Muscle of leg (tissue), 11 donors: ENCODE measurements around the gene HPS3. TPM values are rescaled to one million over a fixed set of nuclear protein-coding genes. Genes with fewer than 3 reads are reported as not detected.
"Not testable (repeated sequence)": the region's sequence is repeated elsewhere in the genome, so short reads cannot be mapped to it uniquely, and the experiment has no call there.

Experiments used
- DNase-seq: peaks from one replicate; pipeline ENCODE4 v3.0.0; 2013
- H3K27ac ChIP-seq: one replicate; pipeline ENCODE4 v1.5.1; 2013; ENCODE audit warnings: mild to moderate bottlenecking, low read length, control low read depth
- H3K27me3 ChIP-seq: one replicate; pipeline ENCODE4 v1.6.1; 2013; ENCODE audit warnings: low read length; ENCODE audit not compliant: control insufficient read depth, insufficient read depth
- H3K36me3 ChIP-seq: one replicate; pipeline ENCODE4 v1.6.1; 2013; ENCODE audit warnings: low read length; ENCODE audit not compliant: control insufficient read depth, insufficient read depth
- H3K4me1 ChIP-seq: one replicate; pipeline ENCODE4 v1.6.1; 2013; ENCODE audit warnings: low read length; ENCODE audit not compliant: control insufficient read depth, insufficient read depth
- H3K4me3 ChIP-seq: one replicate; pipeline ENCODE4 v1.5.1; 2013; ENCODE audit warnings: low read length, control low read depth
- H3K9me3 ChIP-seq: replicated peaks from 2 replicates; pipeline ENCODE4 v1.6.1; 2013; ENCODE audit warnings: low read depth, low read length; ENCODE audit not compliant: control insufficient read depth
- WGBS: methylation state at CpG from one replicate; pipeline ENCODE4 v1.1.5; 2013; ENCODE audit warnings: missing lambda C conversion rate; ENCODE audit not compliant: insufficient coverage; 5-methylcytosine and 5-hydroxymethylcytosine counted together
- polyA plus RNA-seq, 8 donors: library from polyadenylated mRNA; unstranded; fragments of 120-200 nt; gene quantifications; one replicate each; pipeline versions ENCODE4 v1.2.1 to v1.2.3, GENCODE V29; 2013; ENCODE audit warnings: inconsistent platforms in 1 of 8, low replicate concordance in 1 of 8; ENCODE audit not compliant: insufficient read length in 8 of 8, insufficient read depth in 1 of 8
- total RNA-seq: library from RNA; stranded (reverse); fragments of 120-200 nt; gene quantifications from one replicate; pipeline ENCODE4 v1.2.4, GENCODE V29; 2013

Gene HPS3
- total and polyA plus RNA-seq, 9 donors = 10.7 to 13.6 (median 11.9) TPM

DNA sequence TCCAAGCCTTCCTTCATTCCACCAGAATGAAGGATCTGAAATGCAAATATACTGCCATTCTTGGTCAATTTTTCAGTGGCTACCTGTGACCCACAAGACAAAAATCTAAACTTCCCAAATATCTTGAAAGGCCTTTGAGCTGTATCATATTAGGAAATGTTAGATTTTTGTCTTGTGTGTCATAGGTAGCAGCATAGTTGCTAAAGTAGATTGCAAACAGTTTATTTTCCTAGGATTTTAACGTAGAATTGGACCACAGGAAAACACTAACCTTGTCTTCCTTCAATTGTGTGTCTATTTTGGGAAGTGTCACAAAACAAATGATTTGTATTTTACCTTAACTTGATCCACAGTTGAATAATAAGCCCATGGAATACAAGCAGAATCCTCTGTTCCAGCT lies 49.8 kb downstream of the HPS3 start:
- H3K9me3 ChIP-seq = no peaks in the 10 kb centered on the region
- no CpG with 5 or more reads among the region's 1 CpG for WGBS
- no peaks in the 10 kb centered on the region for H3K4me1 ChIP-seq
- DNase-seq = no peak
- no peak overlapping the region for H3K4me3 ChIP-seq
- no peak overlapping the region for H3K27ac ChIP-seq
- no peaks in the 10 kb centered on the region for H3K27me3 ChIP-seq
- H3K36me3 ChIP-seq = no peaks in the 10 kb centered on the region

DNA sequence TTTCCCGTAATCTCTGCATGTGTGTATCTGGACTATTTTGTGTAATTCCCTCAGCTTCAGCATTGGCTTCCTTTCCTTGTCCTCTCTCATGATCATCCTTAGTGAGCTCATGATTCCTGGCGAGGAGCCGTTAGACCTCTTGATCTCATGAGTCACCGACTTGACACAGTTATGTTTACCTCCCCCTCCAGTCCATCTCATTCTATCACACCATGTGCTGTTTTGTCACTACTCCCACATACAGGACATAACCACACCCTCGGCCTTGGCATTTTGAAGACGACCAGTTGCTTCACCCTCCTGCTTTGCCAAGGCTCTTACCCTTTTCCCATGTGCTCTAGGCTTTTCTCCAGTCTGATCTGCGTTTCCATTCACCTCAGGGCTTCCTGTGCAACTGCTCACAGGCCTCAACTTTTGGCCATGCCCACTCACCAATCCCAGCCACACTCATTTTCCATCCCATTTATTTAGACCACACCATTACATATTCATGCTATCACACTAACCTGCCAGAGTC lies 50.7 kb downstream of the HPS3 start:
- peak; percentile 90 for DNase-seq
- H3K27me3 ChIP-seq = no peaks in the 10 kb centered on the region
- H3K9me3 ChIP-seq = no peaks in the 10 kb centered on the region
- H3K27ac ChIP-seq = no peak overlapping the region
- H3K36me3 ChIP-seq = no peaks in the 10 kb centered on the region
- no peaks in the 10 kb centered on the region for H3K4me1 ChIP-seq
- 49% methylated on average over 6 of the region's 7 CpGs for WGBS
- H3K4me3 ChIP-seq = no peak overlapping the region

DNA sequence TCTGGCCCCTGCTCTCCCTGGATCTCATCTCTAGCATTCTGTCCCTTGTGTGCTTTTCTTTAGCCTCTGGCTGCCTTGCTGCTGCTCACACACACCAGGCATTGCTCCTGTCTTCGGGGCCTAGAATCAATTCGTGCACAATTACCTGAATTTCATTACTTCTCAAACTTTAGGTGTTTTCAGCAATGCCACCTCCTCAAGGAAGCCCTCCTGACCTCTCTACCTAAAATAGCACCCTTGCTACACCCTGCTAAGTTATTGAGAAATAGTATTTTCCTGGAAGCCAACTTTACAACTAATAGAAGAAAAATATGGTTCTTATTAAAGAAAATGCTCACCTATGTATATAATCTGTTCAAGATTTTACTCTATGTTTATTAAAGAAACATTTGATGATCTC lies 51.7 kb downstream of the HPS3 start:
- no peaks in the 10 kb centered on the region for H3K4me1 ChIP-seq
- no peaks in the 10 kb centered on the region for H3K36me3 ChIP-seq
- no peaks in the 10 kb centered on the region for H3K9me3 ChIP-seq
- H3K27me3 ChIP-seq = no peaks in the 10 kb centered on the region
- no peak overlapping the region for H3K4me3 ChIP-seq
- H3K27ac ChIP-seq = no peak overlapping the region
- no peak for DNase-seq
- WGBS = 100% methylated on average over 1 of the region's 2 CpGs

DNA sequence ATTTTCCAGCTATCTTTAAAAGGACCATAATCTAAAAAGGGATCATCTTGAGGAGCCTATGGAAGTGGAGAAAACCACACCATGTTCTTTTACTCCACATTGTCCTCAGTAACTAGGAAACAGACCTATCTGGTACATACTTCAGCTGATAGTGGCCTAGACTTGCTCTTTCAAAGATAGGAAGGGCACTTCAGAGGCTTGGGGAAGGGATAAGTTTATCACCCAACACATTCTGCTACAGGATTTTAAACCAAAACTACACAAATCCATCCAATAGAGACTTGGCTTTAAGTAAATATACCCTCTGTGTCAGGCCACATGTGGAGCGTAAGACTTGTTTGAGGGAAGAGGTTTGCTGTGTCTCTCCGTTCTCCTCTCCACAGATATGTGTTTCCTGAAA lies 56.8 kb downstream of the HPS3 start:
- WGBS = no CpG with 5 or more reads among the region's 2 CpGs
- no peaks in the 10 kb centered on the region for H3K9me3 ChIP-seq
- H3K4me1 ChIP-seq = no peaks in the 10 kb centered on the region
- DNase-seq = no peak
- no peak overlapping the region for H3K4me3 ChIP-seq
- no peaks in the 10 kb centered on the region for H3K36me3 ChIP-seq
- H3K27me3 ChIP-seq = no peaks in the 10 kb centered on the region
- H3K27ac ChIP-seq = no peak overlapping the region

DNA sequence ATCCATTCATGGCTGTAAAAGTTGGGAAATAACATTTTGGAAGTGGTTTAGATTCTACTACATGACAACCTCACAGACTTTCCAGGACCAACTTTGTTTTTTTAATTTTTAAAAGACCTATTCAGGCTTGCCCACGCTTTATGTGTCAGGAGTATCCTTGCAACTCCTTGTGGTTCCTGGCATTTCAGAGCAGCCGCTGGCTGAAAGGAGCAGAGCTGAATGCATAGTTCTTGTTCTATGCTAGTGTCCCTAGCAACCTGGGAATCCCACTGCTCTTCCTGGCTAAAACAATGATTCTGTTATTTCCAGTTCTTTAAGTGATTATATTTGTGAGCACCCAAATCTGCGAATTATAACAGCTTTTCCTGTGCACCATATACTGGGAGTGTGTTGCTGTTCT lies 57.3 kb downstream of the HPS3 start:
- Histone ChIP-seq H3K9me3 (no peaks in the 10 kb centered on the region), H3K4me3 (no peak overlapping the region), H3K27ac (no peak overlapping the region), H3K27me3 (no peaks in the 10 kb centered on the region), H3K4me1 (no peaks in the 10 kb centered on the region), H3K36me3 (no peaks in the 10 kb centered on the region)
- 90% methylated on average over 2 of the region's 3 CpGs for WGBS
- no peak for DNase-seq

DNA sequence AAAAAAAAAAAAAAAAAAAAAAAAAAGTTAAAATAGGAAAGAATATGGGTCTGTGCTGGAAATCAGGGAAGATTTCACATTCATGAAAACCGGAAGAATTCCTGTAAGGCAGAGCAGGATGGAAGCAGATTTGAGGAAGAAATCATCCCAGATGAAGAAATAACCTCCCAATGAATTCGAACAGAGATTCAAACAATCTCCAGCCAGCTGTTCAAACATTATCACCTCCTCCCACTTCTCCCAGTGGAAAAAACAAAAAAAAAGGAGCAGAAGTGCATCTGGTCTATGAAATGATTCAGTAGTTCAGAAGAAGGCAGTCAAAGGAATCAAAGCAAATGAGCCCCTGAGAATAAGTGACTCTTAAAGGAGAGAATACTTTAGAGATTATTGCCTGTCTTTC lies 59.1 kb downstream of the HPS3 start:
- Histone ChIP-seq H3K36me3 (no peaks in the 10 kb centered on the region), H3K27ac (no peak overlapping the region), H3K4me3 (no peak overlapping the region), H3K9me3 (no peaks in the 10 kb centered on the region), H3K4me1 (no peaks in the 10 kb centered on the region), H3K27me3 (no peaks in the 10 kb centered on the region)
- peak; percentile 25 for DNase-seq
- WGBS = no CpG with 5 or more reads among the region's 2 CpGs

DNA sequence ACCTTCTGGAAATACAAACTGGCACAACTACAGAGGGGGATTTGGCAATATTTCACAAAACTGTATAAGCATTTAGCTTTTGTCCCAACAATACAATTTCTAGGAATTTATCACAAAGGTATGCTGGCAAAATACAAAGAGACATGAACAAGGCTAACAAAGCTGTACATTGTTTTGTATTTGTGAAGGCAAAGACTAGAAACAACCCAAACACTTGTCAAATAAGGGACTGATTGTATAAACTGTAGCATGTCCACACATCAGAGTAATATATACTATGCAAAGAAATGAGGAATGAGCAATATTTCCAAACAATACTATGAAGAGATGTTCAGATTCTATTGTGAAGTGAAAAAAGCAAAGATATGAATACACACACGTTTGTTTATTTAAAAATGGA lies 65.8 kb downstream of the HPS3 start:
- H3K4me3 ChIP-seq = no peak overlapping the region
- no peak overlapping the region for H3K27ac ChIP-seq
- WGBS = no CpG with 5 or more reads among the region's 1 CpG
- no peaks in the 10 kb centered on the region for H3K27me3 ChIP-seq
- no peak for DNase-seq
- H3K4me1 ChIP-seq = no peaks in the 10 kb centered on the region
- H3K36me3 ChIP-seq = no peaks in the 10 kb centered on the region
- H3K9me3 ChIP-seq = no peaks in the 10 kb centered on the region

DNA sequence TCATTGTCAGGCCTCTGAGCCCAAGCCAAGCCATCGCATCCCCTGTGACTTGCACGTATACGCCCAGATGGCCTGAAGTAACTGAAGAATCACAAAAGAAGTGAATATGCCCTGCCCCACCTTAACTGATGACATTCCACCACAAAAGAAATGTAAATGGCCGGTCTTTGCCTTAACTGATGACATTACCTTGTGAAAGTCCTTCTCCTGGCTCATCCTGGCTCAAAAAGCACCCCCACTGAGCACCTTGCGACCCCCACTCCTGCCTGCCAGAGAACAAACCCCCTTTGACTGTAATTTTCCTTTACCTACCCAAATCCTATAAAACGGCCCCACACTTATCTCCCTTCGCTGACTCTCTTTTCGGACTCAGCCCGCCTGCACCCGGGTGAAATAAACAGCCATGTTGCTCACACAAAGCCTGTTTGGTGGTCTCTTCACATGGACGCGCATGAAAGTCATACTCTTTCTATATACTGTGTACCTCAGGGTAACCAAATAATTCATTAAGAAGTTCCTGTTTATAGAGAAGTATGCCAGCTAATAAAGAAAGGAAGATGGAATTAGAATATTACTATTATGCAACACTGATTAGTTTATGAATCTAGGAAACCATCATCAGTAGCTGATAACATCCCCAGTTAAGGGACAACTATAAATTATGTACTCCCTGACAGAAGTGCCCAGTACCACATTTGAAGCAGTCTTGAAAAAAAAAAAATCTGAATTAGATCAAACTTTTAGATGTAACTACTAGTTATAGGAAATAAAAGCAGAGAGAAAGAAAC lies 67.6 kb downstream of the HPS3 start:
- WGBS = 72% methylated on average over 4 of the region's 12 CpGs
- not testable (repeated sequence) for H3K9me3 ChIP-seq, DNase-seq, H3K27me3 ChIP-seq, H3K4me3 ChIP-seq, H3K27ac ChIP-seq, H3K36me3 ChIP-seq, H3K4me1 ChIP-seq

DNA sequence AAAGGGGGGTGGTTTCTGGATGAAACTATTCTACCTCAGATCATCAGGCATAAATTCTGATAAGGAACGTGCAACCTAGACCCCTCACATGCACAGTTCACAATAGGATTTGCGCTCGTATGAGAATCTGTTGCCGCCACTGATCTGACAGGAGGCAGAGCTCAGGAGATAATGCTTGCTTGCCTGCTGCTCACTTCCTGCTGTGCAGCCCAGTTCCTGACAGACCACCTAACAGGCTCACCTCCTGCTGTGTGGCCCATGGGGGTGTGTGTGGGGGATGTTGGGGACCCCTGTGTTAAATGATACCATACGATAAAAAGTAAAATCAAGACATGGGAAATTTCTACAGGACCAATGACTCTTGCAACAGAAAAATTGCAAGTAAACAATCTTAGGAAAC lies 68.2 kb downstream of the HPS3 start:
- no peaks in the 10 kb centered on the region for H3K27me3 ChIP-seq
- no peaks in the 10 kb centered on the region for H3K36me3 ChIP-seq
- H3K27ac ChIP-seq = no peak overlapping the region
- no peaks in the 10 kb centered on the region for H3K9me3 ChIP-seq
- no peak overlapping the region for H3K4me3 ChIP-seq
- 12% methylated on average over 4 of the region's 5 CpGs for WGBS
- DNase-seq = no peak
- no peaks in the 10 kb centered on the region for H3K4me1 ChIP-seq

DNA sequence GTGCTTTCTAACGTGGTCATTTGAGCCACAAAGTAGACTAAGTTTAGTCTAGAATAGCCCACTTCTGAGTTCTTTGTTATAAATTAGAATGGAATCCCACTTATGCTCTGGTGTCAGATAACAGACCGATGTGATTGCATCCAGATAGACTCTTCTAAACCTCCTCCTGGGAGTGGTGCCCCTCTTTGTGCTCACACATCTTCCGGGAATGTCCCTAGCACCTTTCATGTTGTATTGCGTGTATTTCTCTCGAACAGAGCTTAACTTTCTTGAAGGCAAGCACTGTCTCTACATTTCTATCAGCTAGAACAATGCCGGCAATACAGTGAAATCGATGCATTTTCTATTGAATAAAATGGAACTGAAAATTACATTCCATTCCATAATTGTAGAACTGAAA lies 69.2 kb downstream of the HPS3 start:
- WGBS = 0% methylated on average over 1 of the region's 7 CpGs
- Histone ChIP-seq H3K9me3 (no peaks in the 10 kb centered on the region), H3K4me3 (no peak overlapping the region), H3K4me1 (no peaks in the 10 kb centered on the region), H3K36me3 (no peaks in the 10 kb centered on the region), H3K27me3 (no peaks in the 10 kb centered on the region), H3K27ac (no peak overlapping the region)
- no peak for DNase-seq

DNA sequence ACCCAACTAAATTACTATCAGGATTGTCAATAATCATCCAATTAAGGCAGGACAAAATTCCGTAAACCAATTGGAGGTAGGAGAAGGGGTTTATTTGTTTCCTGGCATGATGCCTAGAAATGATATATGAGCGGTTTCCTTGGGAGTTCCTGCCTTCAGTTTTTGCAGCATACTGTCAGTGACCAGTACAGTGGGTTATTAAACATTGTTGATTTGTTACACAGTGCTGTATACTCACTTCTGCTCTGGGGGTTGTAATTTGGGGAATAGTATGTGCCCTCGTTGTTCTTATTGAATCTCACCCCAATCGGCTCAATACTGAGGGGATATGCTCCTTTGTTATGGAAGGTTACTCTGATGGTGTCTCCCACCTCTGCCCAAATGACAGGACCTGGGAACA lies 70.0 kb downstream of the HPS3 start:
- 20% methylated on average over 1 of the region's 4 CpGs for WGBS
- H3K4me3 ChIP-seq = no peak overlapping the region
- no peaks in the 10 kb centered on the region for H3K36me3 ChIP-seq
- no peaks in the 10 kb centered on the region for H3K9me3 ChIP-seq
- no peak for DNase-seq
- H3K27me3 ChIP-seq = no peaks in the 10 kb centered on the region
- H3K27ac ChIP-seq = no peak overlapping the region
- H3K4me1 ChIP-seq = no peaks in the 10 kb centered on the region
